Measurements from ENCODE around the gene BFSP2.

BFSP2 gene, protein sequence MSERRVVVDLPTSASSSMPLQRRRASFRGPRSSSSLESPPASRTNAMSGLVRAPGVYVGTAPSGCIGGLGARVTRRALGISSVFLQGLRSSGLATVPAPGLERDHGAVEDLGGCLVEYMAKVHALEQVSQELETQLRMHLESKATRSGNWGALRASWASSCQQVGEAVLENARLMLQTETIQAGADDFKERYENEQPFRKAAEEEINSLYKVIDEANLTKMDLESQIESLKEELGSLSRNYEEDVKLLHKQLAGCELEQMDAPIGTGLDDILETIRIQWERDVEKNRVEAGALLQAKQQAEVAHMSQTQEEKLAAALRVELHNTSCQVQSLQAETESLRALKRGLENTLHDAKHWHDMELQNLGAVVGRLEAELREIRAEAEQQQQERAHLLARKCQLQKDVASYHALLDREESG

DNA sequence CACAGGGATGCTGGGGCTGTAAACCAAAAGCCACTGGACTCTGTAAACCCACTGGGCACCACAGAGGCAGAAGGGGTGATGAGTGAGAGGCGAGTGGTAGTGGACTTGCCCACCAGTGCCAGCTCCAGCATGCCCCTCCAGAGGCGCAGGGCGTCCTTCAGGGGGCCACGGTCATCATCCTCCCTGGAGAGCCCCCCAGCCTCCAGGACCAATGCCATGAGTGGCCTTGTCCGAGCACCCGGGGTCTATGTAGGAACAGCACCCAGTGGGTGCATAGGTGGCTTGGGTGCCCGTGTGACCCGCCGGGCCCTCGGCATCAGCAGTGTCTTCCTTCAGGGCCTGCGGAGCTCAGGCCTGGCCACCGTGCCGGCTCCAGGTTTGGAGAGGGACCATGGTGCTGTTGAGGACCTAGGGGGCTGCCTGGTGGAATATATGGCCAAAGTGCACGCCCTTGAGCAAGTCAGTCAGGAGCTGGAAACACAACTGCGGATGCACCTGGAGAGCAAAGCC lies at the start of gene BFSP2:
Gene BFSP2 (plus strand): TSS at position 51 of the 510 bp plus-strand sequence. CDS start 28 bp downstream, at position 79.
- DNase-seq (ENCODE audit: low spot score) = no peak

DNA sequence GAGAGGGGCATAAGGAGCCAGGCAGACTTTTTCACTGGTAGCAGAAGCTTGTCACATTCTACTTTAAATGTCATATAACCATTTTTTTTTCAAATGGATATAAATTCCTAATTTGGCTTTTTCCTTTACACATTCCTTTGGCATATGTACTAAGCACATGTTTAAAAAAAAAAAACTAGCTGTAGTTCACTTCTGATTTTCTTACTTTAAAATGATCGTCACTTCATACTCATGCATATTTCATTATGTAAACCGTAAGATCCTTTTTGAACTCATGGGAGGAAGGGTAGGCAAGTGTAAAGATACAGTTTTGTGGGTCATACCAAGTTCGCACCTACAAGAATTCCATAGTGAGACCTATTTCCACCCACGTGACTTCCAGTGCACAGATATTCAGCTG lies 45.1 kb upstream of the BFSP2 start:
- DNase-seq (ENCODE audit: low spot score) = no peak

DNA sequence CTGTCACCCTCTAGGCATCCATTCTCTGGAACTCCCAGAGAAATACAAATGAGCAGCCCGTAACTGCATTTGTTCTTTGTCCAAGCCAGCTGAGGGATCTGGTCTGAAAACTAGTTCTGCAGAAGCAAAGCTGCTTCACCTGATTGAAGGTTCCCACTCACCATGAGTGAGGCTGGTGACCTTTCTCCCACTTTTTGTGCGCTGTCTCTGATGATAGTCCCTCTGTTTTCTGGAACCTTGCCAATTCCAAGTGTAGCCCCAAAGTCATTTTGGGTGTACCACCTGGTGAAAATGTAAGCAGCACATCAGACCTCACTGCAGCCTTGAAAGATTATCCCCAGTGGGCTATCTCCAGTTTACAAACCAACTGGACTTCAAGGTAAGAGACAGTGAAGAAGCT lies 39.4 kb upstream of the BFSP2 start:
- no peak for DNase-seq (ENCODE audit: low spot score)

DNA sequence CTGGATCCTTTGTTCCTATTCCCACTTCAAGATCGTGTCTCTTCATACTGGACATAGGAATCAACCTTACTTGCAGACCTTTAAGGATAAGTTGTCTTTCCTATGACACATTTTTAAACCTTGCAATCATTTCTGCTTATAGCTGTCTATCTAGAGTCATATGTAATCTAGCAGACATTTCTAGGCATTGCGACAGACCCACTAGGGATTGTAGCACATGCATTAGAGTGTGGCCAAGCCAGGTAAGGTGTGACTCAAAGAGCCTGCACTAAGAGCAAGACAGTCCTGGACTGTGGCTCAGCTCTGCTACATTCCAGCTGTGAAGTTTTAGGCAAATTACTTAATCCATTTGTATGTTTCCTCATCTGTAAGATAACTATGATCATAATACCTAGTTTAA lies 38.8 kb upstream of the BFSP2 start:
- no peak for DNase-seq (ENCODE audit: low spot score)

DNA sequence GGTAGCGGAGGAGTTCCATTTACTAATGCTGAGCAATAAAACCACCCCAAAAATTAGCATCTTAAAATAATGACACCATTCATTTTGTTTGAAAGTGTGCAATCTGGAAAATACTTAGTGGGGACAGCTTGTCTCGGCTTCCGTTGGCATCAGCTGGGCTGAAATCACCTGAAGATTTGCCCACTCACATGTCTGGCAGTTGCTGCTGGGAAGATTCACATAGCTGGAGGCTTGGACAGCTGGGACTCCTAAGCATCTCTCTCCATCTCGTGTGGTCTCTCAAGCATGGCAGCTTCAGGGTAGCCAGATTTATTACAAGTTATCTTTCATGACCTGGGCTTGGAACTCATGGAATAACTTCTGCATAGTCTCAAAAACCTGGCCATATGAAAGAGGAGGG lies 38.4 kb upstream of the BFSP2 start:
- no peak for DNase-seq (ENCODE audit: low spot score)

DNA sequence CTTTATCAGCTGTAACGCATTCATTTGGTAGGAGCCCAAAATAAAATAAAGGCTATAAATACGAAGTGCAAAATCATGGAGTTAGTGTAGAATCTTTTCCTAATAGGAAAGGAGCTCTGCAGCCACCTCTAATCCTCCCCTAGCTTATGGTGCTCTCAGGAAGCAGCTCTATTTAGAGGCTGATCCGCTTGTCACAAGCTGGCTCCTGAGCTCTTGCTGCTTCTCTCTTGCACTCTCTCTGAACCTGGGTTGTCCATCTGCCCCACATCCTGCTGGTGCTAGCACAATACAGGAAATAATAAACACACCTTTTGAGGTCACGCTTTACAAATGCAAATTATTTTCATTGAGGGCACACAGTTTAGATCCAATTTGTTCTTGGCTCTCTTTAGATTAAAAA lies 37.3 kb upstream of the BFSP2 start:
- no peak for DNase-seq (ENCODE audit: low spot score)

DNA sequence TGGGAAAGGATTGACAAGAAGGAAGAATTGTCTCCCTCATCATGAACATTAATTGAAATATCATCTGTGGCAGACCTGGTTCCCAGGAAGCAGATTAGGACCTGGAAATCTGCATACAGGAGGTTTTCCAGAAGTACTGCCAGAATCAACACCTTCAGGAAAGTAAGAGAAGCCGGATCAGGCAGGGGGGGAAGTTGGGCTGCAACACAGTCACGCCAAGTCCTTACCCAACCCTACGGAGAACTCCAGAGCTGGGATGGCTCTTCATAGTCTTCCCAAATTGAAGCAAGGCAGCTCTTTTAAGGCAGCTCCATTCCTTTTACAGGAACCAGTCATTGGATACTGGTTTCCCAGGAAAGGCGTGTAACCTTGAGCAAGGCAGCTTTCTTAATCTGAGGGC lies 35.2 kb upstream of the BFSP2 start:
- no peak for DNase-seq (ENCODE audit: low spot score)

DNA sequence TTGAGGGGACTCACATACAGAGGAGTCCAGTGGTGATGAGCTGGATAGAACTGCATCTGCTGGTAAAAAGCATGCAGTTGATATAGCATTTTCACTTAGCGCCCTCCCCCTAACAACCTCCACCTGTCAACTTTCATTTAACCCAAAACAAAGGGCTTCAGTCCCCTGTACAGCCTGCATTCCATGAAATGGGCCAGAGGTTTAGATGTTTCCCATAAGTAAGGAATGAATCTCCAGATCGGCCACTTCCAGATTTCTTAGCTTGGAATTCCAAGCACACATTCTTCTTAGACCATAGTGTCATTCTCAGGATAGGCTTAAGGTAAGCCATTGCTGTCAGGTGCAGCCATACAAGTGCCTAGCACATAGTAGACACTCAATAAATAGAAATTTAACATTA lies 32.9 kb upstream of the BFSP2 start:
- DNase-seq (ENCODE audit: low spot score) = no peak

DNA sequence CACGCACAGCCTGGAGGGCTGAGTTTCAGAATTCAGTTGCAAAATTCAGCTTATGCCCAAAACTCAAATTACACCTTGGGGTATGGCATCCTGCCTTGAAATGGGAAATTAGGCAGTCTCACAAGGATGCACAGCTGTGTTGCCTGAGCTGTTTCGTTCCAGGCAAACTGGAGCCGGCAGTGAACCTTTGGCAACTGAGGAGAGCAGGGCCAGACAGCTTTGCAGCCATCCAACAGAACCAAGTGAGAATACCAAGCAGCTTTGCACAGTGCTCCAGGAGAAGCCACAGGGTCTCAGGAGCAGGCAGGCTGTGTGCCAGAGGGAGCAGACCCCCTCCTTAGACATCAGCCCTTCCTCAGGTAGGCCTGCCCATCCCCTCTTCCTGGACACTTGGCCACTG lies 32.5 kb upstream of the BFSP2 start:
- DNase-seq (ENCODE audit: low spot score) = no peak

DNA sequence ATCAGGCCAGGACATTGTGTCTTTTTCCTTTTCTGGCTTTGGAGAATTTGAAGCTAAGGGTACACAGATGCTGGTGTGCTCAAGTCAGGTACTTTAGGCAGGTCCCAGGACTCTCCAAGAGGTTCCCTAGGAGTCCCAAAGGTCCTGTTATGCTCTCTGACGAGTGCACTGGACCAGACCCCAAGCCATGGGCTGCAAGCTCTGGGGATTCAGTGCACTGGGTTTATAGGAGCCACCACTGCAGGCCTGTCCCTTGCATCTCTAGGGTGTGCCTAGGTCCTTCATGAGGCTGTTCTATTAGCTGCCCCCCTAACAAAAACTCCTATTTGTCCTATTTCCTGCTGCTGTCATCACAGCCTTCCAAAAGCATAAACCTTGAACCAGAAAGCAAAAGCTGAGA lies 31.9 kb upstream of the BFSP2 start:
- no peak for DNase-seq (ENCODE audit: low spot score)

DNA sequence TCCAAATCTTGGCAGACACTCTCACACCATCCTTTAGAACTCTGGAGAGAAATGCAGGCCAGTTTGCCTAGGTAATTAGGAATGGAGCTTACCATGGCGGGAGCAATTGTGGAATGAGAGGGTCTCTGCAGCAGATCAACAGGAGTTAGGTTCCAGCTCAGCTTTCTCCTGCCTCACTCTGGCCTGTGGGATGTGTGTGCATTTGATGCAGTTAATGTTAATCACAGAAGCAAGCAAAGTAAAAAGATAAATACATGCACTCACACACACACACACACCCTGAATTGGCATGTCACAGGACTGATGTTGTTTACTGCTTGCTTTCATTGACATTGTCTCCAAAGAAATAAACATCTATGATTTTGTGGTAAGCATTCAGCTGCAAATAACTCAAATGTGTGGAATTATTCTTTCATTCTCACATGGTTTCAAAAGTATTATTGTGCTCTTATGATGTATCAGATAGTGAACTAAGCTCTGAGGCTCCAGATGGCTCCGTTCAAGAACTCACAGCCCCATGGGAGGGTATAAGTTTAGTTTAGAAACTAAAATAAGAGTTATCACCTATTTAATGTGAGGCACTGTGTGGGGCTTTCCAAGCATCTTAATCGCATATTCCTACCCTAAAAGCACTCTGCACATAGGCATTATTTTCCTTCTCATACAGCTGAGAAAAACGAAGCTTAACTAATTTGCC lies 31.3 kb upstream of the BFSP2 start:
- no peak for DNase-seq (ENCODE audit: low spot score)

DNA sequence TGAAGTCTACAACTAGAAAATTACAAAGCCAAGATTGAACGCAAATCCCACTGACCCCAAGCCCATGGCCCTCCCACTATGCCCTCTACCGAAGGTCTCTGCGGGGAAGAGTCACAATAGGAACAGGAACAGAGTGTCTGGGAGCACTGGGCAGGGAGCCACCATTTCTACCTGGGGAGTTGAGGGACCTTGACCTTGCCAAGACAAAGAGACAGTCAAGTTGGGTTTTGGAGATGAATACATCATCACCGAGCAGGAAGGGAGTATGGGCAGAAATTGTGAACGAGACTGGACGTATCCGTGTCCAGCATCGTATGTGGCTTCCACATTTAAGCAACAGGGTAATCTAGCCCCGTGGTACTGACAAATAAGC lies 30.8 kb upstream of the BFSP2 start:
- no peak for DNase-seq (ENCODE audit: low spot score)

DNA sequence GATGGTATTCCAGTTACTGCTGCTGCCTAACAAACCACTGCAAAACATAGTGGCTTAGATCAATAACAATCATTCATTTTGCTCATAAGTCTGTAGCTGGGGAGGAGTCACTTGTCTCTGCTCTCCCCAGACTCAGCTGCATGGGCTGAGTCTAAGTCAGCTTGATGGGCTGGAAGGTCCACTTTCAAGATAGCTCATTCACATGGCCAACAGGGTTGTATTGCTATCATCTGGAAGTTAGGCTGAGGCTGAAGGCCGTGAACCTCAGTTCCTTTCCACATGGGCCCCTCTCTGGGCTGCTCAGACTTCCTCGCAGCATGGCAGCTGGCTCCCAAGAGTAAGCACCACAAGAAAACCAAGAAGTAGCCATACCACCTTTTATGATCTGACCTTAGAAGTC lies 28.7 kb upstream of the BFSP2 start:
- no peak for DNase-seq (ENCODE audit: low spot score)

DNA sequence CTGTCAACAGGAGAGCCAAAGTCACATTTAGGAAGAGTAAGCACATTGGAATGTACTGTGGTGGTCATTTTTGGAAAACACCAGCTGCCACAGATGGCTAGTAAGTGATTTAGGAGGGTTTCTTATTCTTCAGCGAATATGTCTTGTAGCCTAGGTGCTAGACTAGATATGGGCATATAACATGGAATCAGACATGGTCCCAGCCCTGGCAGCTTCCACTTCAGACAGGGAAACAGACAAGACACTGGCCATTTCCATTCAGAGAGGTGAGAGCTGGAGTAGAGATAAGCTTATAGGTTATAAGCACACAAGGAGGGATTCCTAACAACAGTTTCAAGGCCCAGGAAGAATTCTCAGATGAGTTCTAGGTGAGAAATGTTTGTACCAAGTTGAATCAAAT lies 28.2 kb upstream of the BFSP2 start:
- DNase-seq (ENCODE audit: low spot score) = no peak

DNA sequence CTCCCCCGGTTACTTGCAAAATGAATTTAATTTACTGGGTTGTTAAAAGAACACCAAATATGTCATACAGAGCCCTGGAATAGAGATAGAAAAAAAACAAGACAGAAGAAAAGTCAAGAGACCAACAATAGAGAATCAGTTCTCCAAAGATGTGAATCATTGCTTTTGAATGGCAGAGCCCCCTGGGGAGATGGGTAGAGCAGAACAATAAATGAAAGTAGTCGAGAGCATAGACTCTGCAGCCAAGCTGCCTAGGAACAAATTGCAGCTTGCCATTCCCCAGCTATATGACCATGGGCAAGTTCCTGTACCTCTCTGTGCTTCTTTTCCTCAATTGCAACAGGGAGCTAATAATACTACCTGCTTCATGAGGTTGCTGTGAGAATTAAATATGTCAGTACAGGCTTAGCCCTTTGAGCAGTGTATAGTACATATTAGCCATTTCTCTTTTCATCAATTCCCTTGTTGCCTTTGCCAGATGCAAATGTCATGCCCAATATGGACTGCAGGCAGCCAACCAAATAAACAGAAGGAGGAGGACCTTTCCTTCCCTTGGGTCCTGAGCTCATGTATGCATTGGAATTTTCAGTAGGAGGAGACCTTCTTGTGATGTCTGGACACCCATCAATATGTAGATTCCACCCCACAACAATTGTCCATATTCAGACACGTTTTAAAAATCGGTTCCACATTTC lies 25.0 kb upstream of the BFSP2 start:
- no peak for DNase-seq (ENCODE audit: low spot score)

DNA sequence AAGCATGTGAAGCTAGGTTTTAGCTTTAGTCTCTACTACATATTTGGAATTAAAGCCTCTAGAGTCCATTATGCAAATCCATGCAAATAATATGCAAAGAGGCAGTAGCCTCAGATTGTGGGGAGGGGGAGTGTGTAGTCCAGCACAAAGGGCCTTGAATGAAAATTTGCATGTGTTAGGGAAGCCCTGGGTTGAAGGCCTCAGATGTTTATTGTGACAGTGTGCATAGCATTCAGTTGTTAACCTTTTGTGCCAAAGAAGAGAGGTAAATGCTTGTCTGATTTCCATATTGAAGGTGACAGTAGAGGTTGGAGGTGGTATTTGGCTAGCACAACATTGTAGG lies 24.5 kb upstream of the BFSP2 start:
- DNase-seq (ENCODE audit: low spot score) = no peak

DNA sequence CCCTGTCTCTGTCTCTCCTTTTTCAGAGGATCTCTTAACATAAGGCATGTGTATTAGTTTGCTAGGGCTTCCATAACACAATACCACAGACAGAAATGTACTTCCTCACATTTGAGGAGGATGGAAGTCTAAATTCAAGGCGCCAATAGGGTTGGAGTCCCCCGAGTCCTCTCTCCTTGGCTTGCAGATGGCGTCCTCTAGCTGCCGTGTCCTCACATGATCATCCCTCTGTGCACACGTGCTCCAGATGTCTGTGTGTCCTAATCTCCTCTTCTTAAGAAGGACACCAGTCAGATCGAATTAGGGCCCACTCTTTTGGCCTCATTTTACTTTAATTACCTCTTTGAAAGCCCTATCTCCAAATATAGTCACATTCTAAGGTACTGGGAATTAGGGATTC lies 23.0 kb upstream of the BFSP2 start:
- DNase-seq (ENCODE audit: low spot score) = no peak

DNA sequence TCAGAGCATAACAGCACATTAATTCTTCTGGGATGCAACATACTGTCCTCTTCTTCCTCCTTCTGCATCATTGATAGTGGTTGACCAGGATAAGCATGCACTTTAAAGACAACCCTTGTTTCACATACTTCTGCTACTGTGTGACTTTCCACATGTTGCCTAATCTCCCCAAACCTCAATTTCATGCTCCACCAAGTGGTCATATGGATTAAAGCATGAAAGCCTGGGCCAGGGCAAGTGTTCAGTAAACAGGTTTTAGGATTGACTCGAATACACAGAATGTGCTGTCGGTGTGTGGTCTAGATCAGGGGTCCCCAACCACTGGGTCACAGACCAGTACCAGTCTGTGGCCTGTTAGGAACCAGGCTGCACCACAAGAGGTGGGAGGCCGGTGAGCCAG lies 22.5 kb upstream of the BFSP2 start:
- no peak for DNase-seq (ENCODE audit: low spot score)

DNA sequence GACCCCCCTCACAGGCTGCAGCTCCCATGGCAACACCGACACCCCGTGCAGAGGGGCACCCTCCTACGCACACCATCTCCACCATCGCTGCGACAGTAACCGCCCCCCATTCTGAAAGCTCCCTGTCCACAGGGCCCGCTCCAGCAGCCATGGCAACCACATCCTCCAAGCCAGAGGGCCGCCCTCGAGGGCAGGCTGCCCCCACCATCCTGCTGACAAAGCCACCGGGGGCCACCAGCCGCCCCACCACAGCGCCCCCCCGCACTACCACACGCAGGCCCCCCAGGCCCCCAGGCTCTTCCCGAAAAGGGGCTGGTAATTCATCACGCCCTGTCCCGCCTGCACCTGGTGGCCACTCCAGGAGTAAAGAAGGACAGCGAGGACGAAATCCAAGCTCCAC lies 19.9 kb upstream of the BFSP2 start:
- DNase-seq (ENCODE audit: low spot score) = no peak

DNA sequence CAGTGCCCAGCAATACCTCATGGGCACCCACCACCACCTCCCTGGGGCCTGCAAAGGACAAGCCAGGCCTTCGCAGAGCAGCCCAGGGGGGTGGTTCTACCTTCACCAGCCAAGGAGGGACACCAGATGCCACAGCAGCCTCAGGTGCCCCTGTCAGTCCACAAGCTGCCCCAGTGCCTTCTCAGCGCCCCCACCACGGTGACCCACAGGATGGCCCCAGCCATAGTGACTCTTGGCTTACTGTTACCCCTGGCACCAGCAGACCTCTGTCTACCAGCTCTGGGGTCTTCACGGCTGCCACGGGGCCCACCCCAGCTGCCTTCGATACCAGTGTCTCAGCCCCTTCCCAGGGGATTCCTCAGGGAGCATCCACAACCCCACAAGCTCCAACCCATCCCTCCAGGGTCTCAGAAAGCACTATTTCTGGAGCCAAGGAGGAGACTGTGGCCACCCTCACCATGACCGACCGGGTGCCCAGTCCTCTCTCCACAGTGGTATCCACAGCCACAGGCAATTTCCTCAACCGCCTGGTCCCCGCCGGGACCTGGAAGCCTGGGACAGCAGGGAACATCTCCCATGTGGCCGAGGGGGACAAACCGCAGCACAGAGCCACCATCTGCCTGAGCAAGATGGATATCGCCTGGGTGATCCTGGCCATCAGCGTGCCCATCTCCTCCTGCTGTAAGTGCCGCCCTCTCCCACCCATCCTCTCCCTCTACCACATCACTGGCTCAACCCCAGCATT lies 19.2 kb upstream of the BFSP2 start:
- DNase-seq (ENCODE audit: low spot score) = no peak

DNA sequence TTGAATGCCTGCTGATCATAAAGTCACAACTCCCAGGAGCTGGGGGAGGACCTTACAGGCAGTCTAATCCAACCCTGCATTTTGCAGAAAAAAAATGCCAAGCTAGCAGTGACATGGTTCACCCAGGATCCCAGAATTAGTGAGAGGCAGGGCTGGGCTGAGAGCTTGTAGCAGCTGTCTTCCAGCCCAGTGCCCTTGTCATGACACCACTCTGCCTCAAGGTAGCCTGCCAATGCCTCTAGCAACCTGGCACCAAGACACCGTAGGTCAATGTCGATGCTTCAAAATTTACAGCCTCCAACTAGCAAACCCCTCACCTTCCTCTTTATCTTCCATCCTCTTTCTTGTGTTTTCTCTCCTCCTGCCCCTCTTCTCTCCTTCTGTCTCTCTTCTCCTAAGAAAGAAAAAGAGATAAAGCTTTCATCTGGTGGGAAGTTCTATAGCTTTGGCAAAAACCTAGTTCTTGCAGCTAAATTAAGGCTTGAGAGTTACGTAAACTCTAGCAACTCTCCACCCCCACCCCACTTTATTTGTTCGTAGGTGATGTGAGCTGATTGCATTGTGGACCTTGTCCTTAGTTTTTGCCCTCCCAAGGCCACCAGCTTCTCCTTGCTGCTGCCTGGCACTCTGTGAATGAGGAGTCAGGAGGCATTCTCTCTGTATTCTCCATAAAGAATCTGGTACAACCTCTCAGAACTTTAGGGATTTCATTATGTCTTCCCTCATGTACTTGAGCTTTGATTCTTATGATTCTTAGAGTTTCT lies 18.3 kb upstream of the BFSP2 start:
- no peak for DNase-seq (ENCODE audit: low spot score)

DNA sequence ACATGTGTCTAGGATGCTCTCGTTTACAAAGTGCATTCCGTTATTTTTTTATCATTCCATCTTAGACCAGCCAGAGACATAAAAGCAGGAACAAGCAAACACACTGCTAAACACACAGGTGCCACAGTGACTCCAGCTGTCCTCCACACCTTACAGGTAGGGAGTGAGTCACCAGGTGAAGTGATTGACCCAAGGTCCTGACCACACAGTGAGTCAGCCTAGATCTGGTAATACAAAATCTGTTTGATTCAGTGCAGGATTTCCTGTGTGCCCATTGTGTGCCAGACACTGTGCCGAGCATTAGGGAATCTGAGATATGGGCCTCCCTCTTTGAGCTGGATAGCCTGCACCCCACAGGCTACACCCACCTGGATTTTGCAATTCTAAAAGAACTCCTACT lies 16.7 kb upstream of the BFSP2 start:
- DNase-seq (ENCODE audit: low spot score) = peak; percentile 32

Data from LoVo (cell line).